C4-2B (cell line): ENCODE results near the gene ZFAND3.

ENCODE experiments used
- H3K27ac ChIP-seq: fragments of 450-650 bp; 2 replicates; pipeline ENCODE4 v1.5.1; 2017
- CTCF ChIP-seq: fragments of 450-650 bp; conservative IDR thresholded peaks from 2 replicates; pipeline ENCODE4 v1.5.1; 2017; ENCODE audit warnings: mild to moderate bottlenecking
- ZFX ChIP-seq: fragments of 450-650 bp; IDR thresholded peaks from 2 replicates; pipeline ENCODE4 v1.6.1; 2017

Gene ZFAND3

GRCh38 chr6:37820718-37821079 lies 1.2 kb downstream of the ZFAND3 start:
- H3K27ac ChIP-seq = peak overlapping the region; percentile 93
- TF ChIP-seq CTCF (no peak), ZFX (no peak)

GRCh38 chr6:37821446-37821845 lies 1.9 kb downstream of the ZFAND3 start:
- no peak for TF ChIP-seq ZFX
- no peak for TF ChIP-seq CTCF
- no peak overlapping the region for H3K27ac ChIP-seq

- TF ChIP-seq ZFX (no peak), CTCF (no peak)
- no peak overlapping the region; the same call in 1 of the 2 replicates for H3K27ac ChIP-seq
Measured at GRCh38 chr6:37822851-37823682, 3.5 kb downstream of the ZFAND3 start.

- TF ChIP-seq ZFX = no peak
- no peak overlapping the region for H3K27ac ChIP-seq
Measured at GRCh38 chr6:37824170-37824569, 4.6 kb downstream of the ZFAND3 start.

GRCh38 chr6:37826188-37826587 lies 6.7 kb downstream of the ZFAND3 start:
- TF ChIP-seq CTCF (no peak), ZFX (no peak)
- H3K27ac ChIP-seq = no peak overlapping the region; the same call in 1 of the 2 replicates

GRCh38 chr6:37826993-37827392 lies 7.5 kb downstream of the ZFAND3 start:
- H3K27ac ChIP-seq = no peak overlapping the region
- TF ChIP-seq ZFX = no peak
- TF ChIP-seq CTCF = no peak

- no peak overlapping the region for H3K27ac ChIP-seq
Measured at GRCh38 chr6:37827603-37828265, 8.2 kb downstream of the ZFAND3 start.

More at GRCh38 chr6:37827603-37828265, 8.2 kb downstream of the ZFAND3 start:
- TF ChIP-seq ZFX (no peak), CTCF (no peak)
